SKM-1 (cell line): Measurements from ENCODE around the gene ST8SIA6.
"Not testable (repeated sequence)": the region's sequence is repeated elsewhere in the genome, so short reads cannot be mapped to it uniquely, and the experiment has no call there.

Experiments used
- DNase-seq: peaks from one replicate; lab custom pipeline; 2025; ENCODE audit not compliant: unreplicated experiment; lab: John Stamatoyannopoulos, UW

ST8SIA6 gene, protein sequence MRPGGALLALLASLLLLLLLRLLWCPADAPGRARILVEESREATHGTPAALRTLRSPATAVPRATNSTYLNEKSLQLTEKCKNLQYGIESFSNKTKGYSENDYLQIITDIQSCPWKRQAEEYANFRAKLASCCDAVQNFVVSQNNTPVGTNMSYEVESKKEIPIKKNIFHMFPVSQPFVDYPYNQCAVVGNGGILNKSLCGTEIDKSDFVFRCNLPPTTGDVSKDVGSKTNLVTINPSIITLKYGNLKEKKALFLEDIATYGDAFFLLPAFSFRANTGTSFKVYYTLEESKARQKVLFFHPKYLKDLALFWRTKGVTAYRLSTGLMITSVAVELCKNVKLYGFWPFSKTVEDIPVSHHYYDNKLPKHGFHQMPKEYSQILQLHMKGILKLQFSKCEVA

DNA sequence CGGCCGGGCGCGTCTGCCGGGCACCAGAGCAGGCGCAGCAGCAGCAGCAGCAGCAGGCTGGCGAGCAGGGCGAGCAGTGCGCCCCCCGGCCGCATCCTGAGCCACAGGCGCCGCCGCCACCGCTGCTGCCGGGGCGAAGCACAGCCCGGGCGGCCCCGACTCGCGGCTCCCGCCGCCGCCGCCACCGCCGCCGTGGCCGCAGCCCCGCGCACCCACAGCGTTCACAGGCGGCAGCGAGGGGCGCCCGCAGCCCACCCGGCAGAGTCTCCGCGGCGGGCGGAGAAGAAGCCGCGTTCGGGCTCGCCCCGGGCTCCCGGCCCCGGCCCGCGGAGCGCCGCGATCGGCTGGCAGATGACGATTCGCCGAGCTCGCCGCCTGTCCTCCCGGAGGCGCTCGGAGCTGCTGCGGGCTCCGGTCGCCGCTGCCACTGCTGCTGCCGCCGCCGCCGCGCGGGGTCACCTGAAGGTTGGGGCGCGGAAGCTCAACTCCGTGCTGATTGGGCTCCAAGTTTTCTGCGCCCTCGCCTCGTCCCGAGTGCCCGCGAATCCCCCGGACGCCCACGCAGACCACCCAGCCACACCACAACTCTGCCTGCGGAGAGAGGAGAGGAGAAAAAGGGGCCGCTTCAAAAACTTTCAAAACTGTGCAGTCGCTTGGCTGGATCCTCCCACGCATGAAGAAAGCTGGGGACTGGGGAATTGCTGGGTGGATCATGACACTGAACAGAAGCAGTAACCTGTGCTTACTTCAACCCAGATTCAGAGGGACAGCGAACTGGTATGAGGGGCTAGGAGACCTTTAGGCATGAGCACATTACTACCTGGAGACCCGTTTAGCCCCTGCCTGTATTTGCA, at the start of gene ST8SIA6:
Gene ST8SIA6 (minus strand): TSS at position 435 of the 854 bp plus-strand sequence. CDS start 340 bp downstream, at position 95.
- DNase-seq = no peak

DNA sequence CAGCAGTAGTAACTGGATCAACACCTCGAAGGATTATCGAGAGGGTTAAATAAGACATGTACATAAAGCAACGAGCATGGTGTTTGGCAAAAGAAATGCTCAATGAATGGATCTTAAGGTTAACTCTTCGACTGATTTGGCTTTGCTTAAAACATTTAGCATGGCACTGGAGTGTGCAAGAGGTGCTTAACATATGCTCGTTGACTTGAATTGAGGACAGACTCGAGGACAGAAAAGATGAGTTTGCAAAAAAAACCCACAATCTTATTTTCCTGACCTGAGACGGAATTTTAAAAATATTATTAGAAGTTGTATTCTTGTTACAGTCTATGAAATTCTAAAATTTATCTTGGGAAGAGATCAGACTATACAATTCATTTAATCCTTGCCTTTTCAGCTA, 49.4 kb upstream of the ST8SIA6 start:
- no peak for DNase-seq

DNA sequence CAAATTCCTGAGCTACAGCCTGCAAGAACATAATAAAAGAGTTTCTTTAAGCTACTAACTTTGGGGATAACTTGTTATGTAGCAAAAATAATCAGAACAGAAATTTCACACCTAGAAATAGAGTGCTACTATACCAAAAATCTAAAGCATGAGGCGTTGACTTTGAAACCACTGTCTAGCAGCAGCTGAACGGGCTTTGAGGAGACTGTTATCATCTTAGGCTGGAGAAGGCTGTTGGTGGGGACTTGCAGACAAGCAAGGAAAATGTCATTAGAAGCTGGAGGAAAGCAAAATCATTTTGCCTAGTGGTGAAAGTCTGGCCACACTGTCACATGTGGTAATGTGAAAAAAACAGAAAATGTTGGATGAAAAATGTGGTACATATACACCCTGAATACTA, 48.4 kb upstream of the ST8SIA6 start:
- no peak for DNase-seq

DNA sequence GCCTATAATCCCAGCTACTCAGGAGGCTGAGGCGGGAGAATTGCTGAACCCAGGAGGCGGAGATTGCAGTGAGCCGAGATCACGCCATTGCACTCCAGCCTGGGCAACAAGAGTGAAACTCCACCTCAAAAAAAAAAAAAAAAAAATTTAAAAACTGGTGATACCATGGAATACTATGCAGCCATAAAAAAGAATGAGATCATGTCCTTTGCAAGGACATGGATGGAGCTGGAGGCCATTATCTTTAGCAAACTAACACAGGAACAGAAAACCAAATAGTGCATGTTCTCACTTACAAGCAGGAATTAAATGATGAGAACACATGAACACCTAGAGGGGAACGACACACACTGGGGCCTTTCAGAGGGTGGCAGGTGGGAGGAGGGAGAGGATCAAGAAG, 44.6 kb upstream of the ST8SIA6 start:
- DNase-seq = not testable (repeated sequence)

DNA sequence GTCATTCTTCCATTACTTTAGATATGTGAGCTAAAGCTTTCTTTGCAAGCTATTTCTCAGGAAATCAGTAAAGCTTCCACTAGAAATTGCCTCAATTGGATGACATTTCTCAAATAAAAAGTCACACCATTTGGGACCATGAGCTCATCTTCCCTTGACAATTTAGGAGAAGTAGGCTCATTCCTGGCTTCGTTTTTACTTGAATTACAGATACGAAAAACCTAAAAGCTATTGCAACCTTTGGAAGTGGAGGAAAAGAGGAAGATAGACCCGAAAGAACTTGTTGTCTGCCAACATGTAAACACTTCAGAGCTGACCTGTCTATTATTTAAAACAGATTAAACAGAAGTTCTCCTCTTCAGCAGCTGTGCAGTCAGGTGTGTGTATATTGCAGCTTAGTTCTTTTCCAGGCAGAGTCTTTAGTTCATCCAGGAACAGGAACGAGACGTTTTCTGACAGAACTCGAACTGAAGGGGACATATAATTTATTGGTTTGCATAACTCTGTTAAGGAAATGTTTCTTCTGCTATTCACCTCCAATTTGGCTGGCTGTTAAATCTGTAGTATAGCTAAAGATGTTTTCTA, 43.1 kb upstream of the ST8SIA6 start:
- DNase-seq = no peak

DNA sequence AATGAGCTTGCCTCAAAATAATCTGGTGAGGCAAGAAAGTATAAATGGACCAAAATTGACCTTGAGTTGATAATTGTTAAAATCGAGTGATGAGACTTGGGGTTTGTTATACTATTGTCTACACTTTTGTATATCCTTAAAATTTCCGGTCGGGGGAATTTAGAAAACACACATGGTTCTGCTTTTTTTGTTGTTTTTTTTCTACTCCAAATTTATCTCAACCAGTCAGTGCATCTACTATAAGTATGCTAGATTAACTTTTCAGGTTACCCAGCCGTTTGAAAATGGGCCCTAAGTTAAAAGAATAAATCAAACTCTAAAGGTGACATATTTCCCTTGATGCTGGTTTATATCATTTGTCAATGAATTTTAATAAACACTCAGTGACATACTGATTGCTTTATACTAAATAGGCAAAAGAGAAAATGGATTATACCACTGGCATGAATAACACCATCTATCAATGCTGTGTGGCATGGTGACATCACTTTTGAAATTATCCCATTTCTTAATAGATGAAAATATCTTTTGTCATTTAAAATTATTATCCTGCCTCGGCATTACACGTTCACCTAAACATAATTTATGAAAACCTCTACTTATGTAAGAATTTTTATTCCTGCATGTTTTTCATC, 40.3 kb upstream of the ST8SIA6 start:
- no peak for DNase-seq

DNA sequence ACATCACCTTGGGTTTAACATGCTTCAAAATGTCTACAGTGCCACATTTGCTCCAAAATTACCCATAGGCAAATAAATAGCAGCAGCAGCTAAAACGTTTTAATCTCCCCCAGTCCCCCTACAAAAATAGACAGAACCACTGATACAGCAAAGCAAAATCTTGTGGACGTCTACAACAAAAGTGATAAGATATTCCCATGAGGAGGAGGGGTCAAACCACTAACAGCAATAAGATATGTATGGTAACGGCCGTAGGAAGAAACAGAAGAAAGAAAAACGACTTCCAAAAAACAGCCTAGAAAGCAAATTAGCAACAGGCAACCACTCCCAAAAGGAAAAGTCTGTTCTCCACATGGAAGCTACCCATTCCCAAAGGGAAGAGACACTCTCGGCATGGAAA, 34.5 kb upstream of the ST8SIA6 start:
- DNase-seq = no peak

DNA sequence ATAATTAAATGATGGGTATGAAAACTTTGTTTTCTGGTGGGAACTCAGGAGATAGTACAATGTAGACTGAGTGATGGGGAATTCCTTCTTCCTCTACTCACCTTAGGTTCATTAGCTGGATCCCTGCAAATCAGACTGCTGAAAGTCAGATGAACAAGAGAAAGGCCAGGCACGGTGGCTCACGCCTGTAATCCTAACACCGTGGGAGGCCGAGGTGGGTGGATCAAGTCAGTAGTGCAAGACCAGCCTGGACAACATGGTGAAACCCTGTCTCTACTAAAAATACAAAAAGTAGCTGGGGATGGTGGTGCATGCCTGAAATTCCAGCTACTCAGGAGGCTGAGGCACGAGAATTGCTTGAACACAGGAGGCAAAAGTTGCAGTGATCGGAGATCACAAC, 28.7 kb upstream of the ST8SIA6 start:
- no peak for DNase-seq

DNA sequence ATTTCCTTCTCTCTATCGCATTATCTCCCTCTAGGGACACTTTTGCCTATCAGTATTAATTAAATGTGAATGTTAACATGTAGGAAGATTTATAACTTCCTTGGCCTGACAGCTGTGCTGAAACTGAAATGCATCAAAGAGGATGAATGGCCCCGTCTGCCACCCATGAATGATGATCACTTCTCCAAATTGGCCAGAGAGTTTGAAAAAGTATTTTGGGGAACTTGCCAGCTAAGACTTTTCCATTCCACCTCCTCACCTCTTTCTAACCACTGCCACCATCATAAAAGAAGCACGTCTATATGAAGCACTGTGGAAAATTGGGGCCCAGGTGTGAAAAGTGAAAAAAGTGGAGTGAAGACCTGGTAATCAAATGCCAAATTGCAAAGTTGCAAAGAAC, 25.4 kb upstream of the ST8SIA6 start:
- no peak for DNase-seq

DNA sequence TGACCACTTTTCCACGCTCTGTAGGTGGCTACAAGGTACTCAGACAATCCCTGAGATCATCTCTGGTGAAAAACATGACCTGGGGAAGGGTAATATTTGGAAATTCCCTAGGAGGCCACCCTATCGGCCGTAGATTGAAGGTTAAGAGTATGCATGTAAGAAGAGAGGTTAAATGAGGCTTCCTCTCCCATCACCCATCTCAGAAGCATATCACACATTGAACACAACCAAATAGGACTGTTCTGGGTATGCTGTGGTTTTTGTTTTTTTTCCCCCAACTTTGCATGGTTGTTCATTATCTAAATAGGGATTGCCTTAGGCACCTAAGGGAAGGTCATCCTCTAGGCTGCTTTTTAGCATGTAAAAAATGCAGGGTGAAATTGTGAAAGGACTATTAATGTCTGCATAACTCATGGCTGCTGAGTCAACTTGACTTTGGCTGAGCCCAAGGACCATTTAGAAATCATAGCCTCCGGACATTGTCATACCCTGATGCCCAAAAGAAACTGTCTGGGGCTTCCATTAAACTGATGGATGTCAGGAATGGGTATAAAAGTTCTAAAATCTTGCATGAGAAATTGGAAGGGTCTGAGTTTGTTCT, 24.7 kb upstream of the ST8SIA6 start:
- no peak for DNase-seq

DNA sequence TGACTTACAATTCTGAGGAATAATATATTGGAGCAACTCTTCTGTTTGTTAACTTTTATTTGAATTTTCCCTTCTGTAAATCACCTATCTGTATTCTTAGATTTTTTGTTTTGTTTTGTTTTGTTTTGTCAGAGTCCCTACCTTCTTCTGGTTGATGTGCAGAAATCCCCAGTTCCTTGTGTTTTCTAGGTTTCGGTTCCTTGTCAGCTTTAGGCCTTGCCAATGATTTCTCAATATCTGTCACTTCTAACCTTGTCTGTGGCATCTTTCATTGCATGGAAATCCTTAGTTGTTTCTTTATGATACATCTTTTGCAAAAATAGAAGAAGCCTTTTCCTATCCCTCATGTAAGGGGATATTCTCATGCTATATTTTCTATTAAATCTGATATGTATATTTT, 21.7 kb upstream of the ST8SIA6 start:
- no peak for DNase-seq

DNA sequence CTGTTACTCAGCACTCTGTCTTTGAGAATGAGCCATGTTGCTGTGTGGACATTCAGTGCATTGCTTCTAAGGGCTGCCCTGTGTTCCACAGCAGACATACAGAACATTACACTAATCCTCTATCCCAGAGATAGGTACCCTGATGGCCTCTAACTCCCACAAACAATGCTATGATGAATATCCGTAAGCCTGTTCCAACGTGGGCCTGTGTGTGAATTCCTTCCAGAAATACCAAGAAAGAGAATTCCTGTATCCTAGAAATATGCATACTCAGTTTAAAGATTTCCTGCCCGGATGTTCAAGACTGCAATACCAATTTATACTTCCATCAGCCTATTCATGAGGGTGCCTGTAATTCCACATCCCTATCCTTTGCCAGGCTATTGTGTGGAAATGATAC, 21.3 kb upstream of the ST8SIA6 start:
- no peak for DNase-seq

DNA sequence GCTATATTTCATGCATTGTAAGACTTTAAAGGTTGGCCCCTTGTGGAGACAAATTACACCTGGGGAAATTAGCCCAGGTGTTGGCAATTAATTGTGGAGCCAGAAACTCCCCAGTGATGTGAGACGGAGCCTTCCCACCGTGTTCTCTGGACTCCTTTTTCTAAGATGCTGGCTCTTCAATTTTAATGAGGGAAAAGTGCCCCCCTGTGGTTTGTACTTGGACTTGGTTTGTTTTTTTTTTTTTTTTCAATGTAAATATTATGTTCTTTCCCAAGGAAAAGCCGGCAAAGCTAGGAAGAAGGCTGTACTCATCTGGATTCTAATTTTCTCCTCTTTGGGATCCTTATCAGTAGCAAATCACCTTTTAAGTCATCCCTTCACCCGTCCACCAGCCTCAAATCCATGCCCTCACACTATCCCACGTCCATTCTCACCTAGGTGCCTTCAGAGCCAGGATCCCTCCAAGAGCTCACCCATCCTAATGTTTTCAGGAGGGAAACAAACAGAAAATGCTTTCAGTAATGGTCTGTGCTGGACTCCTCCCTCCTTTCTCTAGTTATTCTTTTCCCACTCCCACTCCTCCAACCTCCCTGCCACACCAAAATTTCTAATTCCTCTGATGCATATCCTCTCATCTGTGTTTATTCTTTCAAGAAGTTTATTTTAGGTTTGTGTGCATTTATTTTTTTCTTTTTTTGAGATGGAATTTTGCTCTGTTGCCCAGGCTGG, 20.4 kb upstream of the ST8SIA6 start:
- DNase-seq = no peak

DNA sequence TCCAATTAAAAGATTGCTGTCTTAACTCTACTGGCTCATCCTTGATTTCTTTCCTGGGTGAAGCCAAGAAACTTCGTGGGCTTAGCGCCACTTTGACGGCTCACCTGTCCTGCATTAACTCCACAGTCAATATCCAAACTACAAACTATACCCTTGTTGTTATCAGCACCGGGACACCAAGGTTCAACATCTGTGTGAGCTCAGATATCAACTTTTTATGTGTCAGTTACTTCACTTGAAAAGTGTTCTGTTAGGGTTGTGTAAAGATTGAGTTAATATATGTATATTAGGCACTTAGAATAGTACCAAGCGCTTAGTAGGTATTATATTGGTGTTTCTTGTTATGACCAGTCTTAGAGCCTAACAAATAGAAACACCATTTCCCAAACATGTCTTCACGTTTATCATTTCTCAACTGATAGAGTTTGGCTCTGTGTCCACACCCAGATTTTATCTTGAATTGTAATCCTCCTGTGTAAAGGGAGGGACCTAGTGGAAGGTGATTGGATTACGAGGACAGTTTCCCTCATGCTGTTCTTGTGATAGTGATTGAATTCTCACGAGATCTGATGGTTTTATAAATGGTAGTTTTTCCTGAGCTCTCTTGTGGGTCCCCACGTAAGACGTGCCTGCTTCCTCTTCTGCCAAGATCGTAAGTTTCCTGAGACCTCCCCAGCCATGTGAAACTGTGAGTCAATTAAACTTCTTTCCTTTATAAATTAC, 19.0 kb upstream of the ST8SIA6 start:
- DNase-seq = no peak

DNA sequence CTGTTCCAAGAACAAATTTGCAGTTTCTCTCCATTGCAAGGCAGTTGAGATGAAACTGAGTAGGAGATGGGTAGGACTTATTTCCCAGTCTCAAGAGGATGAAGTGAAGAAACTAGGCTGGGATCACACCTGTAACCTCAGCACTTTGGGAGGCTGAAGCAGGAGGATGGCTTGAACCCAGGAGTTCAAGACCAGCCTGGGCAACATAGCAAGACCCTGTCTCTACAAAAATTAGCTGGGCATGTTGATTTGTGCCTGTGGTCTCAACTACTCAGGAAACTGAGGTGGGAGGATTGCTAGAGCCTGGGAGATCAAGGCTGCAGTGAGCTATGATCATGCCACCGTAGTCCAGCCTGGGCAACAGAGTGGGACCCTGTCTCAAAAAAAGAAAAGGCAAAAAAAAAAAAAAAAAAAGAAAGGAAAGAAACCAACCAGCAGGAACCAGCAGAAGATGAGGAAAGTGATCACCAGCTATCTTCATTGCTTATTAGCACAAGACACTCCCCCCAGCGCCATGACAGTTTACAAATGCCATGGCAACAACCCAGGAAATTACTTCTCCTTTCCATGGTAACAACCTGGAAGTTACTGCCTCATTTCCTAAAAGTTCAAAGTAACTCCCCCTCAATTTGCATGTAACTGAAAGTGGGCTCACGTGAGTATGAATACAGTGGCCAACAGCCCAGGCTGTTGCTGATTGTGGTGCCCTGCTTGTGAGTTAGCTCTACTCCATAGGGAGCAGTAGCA, 18.3 kb upstream of the ST8SIA6 start:
- DNase-seq = no peak

DNA sequence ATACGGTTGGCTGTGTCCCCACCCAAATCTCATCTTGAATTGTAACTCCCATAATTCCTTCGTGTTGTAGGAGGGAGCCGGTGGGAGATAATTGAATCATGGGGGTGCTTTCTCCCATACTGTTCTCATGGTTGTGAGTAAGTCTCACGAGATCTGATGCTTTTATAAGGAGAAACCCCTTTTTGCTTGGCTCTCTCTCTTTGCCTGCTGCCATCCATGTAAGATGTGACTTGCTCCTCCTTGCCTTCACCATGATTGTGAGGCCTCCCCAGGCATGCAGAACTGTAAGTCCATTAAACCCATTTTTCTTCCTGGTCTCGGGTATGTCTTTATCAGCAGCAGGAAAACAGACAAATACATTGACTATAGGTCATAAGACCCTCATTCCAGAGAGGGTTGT, 15.9 kb upstream of the ST8SIA6 start:
- no peak for DNase-seq

DNA sequence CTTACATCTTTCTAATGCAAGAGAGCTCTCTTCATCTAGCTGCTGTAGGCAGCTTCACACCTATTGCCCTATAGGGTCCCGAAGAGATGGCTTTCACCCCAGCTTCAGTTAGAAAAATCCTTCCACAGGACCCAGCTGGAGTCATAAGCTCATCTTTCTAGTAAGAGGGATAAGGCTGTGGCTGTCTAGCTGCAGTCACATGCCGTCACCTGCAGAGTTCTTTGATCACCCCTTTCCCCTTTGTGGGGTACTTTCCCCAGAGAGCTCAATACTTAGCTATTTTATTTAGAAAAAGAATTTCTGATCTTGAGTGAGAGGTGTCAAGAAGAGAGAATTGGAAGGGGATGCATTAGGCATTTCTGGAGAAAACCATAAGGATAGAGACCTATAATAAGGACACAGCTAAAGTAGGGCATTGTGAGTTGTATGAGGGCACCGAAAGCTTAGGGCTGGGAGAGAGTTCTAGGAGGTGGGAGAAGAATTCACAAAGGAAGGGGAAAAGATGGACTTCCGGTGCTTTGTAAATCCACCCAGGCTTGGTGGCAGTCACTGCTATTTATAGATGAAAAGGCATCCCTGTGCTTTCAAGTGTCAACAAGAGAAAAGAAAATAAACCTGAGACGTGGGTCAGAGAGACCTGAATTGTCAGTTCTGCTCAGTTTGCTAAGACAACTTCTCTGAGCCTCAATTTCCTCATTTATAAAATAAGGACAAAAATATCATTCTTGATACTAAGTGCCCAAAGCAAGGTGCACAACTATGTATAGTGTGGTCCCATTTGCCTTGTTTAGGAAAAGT, 11.1 kb upstream of the ST8SIA6 start:
- no peak for DNase-seq

DNA sequence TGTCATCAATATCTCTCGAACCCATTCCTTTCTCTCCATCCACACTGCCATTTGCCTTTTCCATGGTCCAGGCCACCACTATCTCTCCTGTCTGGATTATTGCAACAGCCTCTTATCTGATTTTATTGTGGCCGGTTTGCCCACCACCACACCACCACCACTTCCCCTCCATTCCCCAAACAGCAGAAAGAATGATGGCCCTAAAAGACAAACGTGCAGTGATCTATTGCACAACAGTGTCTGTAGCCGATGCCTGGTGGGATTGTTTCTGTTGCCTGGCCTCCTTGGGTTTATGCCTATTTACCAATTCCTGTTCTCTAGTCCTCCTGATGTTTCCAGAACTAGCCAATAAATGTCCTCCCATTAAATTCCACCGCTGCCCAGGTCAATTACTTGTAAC, 10.2 kb upstream of the ST8SIA6 start:
- DNase-seq = no peak
